ENCODE measurements around the gene MUC2. TPM values are rescaled to one million over a fixed set of nuclear protein-coding genes. Genes with fewer than 3 reads are reported as not detected.

The MUC2 gene
- total and polyA plus RNA-seq, 9 of the 15 experiments (the other 6 are each of a cell fraction or from before 2014, with no cell fraction given), result under 0.01 to 0.18 TPM; not detected in 7

GRCh38 chr11:1105183-1105565 lies 30.5 kb downstream of the MUC2 start:
- no TSS peak for BruUV-seq (replicated peaks)
- 6% methylated on average over 6 of the region's 7 CpGs for WGBS (ENCODE audit: insufficient coverage, low coverage, missing lambda C conversion rate)
- Histone ChIP-seq H3K9ac (ENCODE audit: insufficient read depth in 1 of 2, low read depth in 2 of 2, low read length in 2 of 2) (no peak overlapping the region; a peak in 1 of 4 replicates), H3K4me3 (no peak overlapping the region), H3K4me1 (replicated peaks in 1 of 2; ENCODE audit: control insufficient read depth in 2 of 2, insufficient read depth in 2 of 2, low read length in 2 of 2) (peaks cover 0 to 26% of the 10 kb centered on the region in 2 experiments; a peak in 2 of 5 replicates), H2AFZ (ENCODE audit: low read depth, low read length) (no peak overlapping the region), H4K20me1 (replicated peaks; ENCODE audit: control insufficient read depth, insufficient read depth, low read length) (no peaks in the 10 kb centered on the region), H3K9me1 (ENCODE audit: control insufficient read depth, insufficient read depth, low read length) (no peaks in the 10 kb centered on the region), H3K27ac (ENCODE audit: extremely low read depth, low read depth, low read length) (no peak overlapping the region), H3K36me3 (ENCODE audit: control insufficient read depth, insufficient read depth, low read length) (no peaks in the 10 kb centered on the region), H3K9me3 (replicated peaks; ENCODE audit: control insufficient read depth, insufficient read depth, low read depth, low read length) (no peaks in the 10 kb centered on the region), H3K27me3 (ENCODE audit: control insufficient read depth in 2 of 2, insufficient read depth in 2 of 2, low read length in 2 of 2) (peaks cover 0 to 60% of the 10 kb centered on the region in 2 experiments; a peak in 2 of 5 replicates), H3K79me2 (ENCODE audit: control insufficient read depth, insufficient read depth, low read length) (no peaks in the 10 kb centered on the region), H3K4me2 (ENCODE audit: insufficient read depth, low read length) (no peak overlapping the region)
- FAIRE-seq (no peak), DNase-seq (ENCODE audit: extremely low read depth in 1 of 4, low spot score in 3 of 4) (no peak), ATAC-seq (no peak)
- in situ Hi-C loops (cut with MboI) (no loop called here), intact Hi-C loops (cut with micrococcal nuclease) (no loop called here)
- TF ChIP-seq BCOR (IDR thresholded peaks at IDR 0.05), result no peak
- no peak for TF ChIP-seq NFATC3 (IDR thresholded peaks at IDR 0.05)
- no peak for TF ChIP-seq CREM (IDR thresholded peaks at IDR 0.05; ENCODE audit: low read depth)
- TF ChIP-seq, protein P1, sequence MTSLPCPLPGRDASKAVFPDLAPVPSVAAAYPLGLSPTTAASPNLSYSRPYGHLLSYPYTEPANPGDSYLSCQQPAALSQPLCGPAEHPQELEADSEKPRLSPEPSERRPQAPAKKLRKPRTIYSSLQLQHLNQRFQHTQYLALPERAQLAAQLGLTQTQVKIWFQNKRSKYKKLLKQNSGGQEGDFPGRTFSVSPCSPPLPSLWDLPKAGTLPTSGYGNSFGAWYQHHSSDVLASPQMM (CRISPR knock-in tag; IDR thresholded peaks at IDR 0.05), result no peak
- TF ChIP-seq HNRNPK (IDR thresholded peaks at IDR 0.05; ENCODE audit: low read depth, low read length, poor library complexity, severe bottlenecking), result no peak
- no peak for TF ChIP-seq TEAD4 (IDR thresholded peaks at IDR 0.05; ENCODE audit: low read length)
- no peak for TF ChIP-seq TEAD4 (CRISPR knock-in tag; IDR thresholded peaks at IDR 0.05; ENCODE audit: borderline replicate concordance)
- TF ChIP-seq NR2C2 (CRISPR knock-in tag; IDR thresholded peaks at IDR 0.05), result no peak
- TF ChIP-seq NR2C2 (tag; IDR thresholded peaks at IDR 0.05), result no peak
- TF ChIP-seq HNRNPUL1 (IDR thresholded peaks at IDR 0.05; ENCODE audit: low read length), result no peak
- TF ChIP-seq, protein P2, sequence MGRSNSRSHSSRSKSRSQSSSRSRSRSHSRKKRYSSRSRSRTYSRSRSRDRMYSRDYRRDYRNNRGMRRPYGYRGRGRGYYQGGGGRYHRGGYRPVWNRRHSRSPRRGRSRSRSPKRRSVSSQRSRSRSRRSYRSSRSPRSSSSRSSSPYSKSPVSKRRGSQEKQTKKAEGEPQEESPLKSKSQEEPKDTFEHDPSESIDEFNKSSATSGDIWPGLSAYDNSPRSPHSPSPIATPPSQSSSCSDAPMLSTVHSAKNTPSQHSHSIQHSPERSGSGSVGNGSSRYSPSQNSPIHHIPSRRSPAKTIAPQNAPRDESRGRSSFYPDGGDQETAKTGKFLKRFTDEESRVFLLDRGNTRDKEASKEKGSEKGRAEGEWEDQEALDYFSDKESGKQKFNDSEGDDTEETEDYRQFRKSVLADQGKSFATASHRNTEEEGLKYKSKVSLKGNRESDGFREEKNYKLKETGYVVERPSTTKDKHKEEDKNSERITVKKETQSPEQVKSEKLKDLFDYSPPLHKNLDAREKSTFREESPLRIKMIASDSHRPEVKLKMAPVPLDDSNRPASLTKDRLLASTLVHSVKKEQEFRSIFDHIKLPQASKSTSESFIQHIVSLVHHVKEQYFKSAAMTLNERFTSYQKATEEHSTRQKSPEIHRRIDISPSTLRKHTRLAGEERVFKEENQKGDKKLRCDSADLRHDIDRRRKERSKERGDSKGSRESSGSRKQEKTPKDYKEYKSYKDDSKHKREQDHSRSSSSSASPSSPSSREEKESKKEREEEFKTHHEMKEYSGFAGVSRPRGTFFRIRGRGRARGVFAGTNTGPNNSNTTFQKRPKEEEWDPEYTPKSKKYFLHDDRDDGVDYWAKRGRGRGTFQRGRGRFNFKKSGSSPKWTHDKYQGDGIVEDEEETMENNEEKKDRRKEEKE (IDR thresholded peaks at IDR 0.05; ENCODE audit: borderline replicate concordance in 1 of 2, control insufficient read depth in 1 of 2, low read depth in 2 of 2, low read length in 1 of 2), result no peak
- CTCF ChIA-PET (ENCODE audit: low intra/inter-chr PET ratio), result interaction anchor here (0.6 kb wide), 1 partner anchor 204 kb away, joined by 3 read pairs; no protein-coding TSS in a partner anchor
- POLR2A ChIA-PET, result no interaction called here
